H4 (cell line): ENCODE data around the gene LHX3. TPM values are rescaled to one million over a fixed set of nuclear protein-coding genes. Genes with fewer than 3 reads are reported as not detected.

ENCODE experiments used
- DNase-seq: peaks from one replicate; pipeline ENCODE4 v3.0.0-alpha.2; 2015; ENCODE audit warnings: low spot score
- total RNA-seq: library from RNA; depleted of rRNA; stranded (reverse); fragments of >200 nt; shearing (Covaris generic); gene quantifications from 2 replicates; pipeline ENCODE4 v1.2.3, GENCODE V29; 2014

Gene LHX3
- total RNA-seq, 1 experiment from 2014 or later: not detected

DNA sequence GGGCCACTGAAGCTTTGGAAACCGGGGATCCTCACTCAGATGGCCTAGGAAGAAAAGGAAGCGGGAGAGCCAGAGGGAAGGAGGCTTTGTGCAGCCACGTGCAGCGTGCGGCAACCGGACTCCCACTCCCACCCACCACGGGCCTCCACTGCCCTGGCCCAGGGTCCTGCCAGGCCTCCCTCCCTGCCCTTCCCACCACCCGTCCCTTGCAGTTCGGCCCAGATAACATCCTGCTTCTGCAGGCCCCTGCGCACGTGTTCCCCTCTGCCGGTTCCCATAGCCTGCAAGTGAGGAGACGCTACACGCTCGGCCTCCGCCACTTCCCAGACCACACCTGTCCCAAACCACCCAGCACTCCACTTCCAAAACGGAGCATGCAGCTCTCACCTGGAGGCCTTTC lies 4.3 kb upstream of the LHX3 start:
- no peak for DNase-seq

- no peak for DNase-seq
Observed at GRCh38 chr9:136208675-136209074, 3.7 kb upstream of the LHX3 start.

GRCh38 chr9:136207616-136208015 lies 2.7 kb upstream of the LHX3 start:
- DNase-seq: no peak

DNA sequence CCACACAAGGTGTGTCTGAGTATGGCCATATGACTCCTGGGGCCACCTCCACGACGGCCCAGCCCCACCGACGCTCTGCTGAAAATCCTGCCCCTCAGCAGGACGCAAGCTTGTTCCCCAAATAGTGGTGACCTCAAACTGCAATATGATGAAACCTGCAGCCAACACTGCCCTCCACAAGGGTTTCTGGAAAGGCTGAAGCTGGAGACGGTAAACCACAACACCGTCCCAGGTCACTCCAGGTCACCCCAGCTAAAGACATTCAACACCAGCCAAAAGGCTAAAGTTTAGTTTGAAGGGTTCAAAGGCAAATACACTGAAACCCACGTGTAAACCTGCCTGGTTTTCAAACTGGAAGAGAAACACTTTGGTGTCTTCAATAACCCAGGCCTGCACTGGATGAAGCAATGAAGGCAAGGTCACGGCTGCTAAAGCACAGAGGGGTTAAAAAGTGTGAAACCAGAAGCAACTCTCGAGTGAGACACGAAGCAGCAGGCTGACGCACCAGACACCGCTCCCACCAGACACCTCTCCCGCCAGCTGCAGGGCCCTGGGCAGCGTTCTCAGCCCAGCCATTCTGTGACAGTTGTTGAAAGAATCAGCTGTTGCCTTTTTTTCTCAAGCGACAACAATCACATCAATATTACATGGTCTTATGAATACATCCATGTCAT lies 1.8 kb upstream of the LHX3 start:
- no peak for DNase-seq

DNA sequence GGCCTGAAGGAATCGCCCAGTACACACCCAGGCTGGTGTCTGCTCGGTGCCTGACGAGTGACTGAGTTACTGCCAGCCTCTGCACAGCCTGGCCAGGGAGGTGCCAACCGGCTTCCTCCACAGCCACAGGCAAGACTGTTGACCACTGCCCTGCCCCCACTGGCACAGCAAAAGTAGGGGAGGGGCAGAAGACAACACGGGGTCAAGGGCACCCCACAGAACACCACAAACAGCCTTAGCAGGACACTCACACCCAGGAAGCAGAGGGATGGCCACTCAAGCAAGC lies 722 bp upstream of the LHX3 start:
- DNase-seq: no peak

- DNase-seq: no peak
Observed at GRCh38 chr9:136204145-136204805, 653 bp downstream of the LHX3 start.

- no peak for DNase-seq
Observed at GRCh38 chr9:136203408-136204144, 1.4 kb downstream of the LHX3 start.

DNA sequence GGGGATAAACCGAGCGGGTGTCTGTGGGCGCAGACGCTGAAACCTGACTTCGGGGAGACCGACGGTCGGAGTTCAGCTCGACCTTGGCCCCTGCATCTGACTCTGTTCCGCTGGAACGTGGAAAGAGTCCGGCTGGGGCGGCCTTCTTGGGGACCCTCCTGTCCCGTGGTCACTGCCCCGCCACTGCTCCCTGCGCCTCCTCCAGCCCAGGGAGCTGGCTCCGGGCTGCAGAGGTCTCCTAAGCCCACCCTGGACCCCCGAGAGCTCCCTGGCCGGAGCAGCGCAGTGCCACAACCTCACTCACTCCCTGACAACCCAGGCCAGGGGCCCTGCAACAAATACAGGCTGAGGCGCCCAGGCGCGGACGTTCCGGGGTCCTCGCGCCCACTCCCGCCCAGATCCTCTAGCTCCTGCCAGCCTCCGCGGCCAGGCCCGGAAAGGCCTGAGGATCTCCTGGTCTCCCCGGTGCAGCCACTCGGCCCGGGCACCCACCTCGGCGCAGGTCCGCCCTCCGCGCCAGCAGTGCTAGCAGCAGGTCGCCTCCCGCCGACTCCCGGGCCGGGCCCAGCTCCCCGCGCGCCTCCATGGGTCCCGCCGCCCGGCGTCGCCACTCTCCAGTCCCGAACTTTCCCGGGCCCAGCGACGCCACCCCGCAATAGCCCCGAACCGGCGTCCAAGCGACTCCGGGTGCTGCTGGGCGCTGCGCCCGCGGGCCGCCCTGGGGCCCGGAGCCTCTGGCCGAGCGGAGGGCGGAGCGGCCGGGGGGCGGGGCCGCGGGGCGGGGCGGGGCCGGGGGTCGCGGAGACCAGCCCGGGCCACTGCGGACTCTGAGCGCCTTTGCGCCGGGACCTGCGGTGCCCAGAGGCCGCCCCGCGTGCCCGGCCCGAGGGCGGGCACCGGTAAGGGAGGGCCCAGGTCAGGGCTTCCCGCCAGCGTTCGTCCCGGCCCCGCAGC lies 2.2 kb downstream of the LHX3 start:
- DNase-seq: no peak

DNA sequence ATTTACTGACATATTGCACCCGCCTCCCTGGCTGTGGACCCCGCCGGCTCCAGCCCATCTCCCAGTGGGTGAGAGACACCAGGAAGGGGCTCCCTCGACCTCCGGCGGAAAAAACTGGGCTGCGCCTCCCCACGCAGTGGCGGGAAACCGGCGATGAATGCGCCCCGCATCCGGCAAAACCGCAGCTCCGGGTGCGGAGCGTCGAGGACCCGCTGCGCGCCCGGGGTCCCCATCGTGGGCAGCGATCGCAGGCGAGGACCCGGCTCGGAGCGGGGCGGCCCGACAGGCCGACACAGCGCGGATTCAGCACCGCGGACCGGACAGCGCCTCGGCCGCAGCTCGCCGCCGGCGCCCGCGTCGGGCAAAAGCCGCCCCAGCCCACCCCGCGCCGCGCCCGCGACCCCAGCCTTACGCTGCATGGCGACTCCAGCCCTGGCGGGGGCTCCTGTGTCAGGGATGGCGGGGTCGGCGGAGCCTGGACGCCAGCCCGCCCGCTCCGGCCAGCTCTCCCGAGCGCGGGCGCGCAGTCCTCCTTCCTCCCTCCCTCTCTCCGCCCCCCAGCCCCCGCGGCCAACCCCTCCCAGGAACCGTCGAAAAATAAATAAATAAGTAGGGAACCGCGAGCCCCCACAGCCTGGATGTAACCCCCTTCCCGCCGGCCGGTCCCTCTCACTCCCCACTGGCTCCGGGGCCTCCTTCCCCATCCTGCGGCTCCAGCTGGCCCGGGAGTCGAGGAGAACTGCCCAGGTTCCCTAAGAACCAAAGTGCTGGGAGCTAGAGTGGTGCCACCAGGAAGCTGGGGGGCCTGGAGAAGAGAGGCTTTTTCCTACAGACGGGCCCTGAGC lies 3.1 kb downstream of the LHX3 start:
- no peak for DNase-seq

GRCh38 chr9:136201174-136201573 lies 3.8 kb downstream of the LHX3 start:
- no peak for DNase-seq

DNA sequence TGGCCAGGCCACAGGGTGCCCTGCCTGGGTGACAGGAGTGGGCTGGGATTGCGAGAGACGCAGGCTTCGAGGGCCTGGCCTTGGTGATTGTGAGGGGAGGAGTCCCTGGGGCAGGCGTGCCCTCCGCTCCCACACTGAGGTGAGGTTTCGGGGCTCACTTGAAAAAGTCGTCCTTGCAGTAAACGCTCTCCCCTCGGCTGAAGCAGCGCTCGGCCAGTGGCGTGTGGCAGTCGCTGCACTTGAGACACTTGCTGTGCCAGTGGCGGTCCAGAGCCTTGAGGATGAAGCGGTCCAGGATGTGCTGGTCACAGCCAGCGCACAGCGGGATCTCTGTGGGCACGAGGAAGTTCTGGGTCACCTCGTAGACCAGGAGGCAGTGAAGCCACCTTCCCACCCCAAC lies 4.5 kb downstream of the LHX3 start:
- no peak for DNase-seq

DNA sequence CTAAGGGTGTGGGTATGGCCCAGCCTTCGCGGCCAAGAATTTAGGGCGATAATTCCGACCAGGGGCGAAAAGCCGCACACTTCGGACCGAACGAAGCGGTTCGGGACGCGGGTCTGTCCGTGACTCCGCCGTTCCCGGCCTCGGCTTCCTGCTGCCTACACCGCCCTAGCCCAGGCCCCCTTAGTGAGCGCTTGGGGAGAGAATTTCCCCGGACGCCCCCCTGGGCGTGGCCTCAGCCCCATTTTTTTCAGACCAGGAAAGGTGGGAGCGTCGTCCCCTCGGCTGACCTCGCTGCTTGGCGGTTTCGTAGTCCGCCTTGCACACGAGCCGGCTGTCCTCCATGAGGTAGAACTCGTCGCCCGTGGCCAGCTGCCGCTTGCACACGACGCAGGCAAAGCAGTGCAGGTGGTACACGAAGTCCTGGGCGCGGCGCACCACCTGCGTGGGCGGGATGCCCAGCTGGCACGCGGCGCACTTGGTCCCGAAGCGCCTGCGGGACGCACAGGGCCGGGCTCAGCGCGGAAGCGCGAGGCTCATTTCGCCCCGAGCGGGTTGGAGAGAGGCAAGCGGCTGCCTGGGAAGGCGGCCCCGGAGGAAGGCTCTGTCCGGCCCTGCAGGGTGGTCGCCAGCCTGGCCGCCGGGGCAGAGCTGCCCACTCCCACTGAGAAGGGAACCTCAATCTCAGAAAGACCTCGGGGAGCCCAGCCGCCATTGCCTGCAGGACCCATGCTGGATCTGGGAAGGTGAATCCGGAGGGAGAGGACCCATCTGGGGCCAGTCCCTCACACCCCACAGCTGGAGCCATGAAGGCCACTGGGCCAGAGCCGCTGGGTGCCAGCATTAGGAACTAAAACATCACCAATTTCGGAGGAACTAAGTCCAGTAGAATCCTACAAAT lies 5.3 kb downstream of the LHX3 start:
- no peak for DNase-seq

GRCh38 chr9:136198605-136199083 lies 6.3 kb downstream of the LHX3 start:
- no peak for DNase-seq

- no peak for DNase-seq
Observed at GRCh38 chr9:136197930-136198604, 6.9 kb downstream of the LHX3 start.

- no peak for DNase-seq
Observed at GRCh38 chr9:136197084-136197875, 7.6 kb downstream of the LHX3 start.

GRCh38 chr9:136196404-136197083 lies 8.4 kb downstream of the LHX3 start:
- DNase-seq: no peak

GRCh38 chr9:136194540-136194939 lies 10.4 kb downstream of the LHX3 start:
- no peak for DNase-seq

- DNase-seq: no peak
Observed at GRCh38 chr9:136193891-136194279, 11.0 kb downstream of the LHX3 start.
